ENCODE data around the gene SEMA5A. TPM values are rescaled to one million over a fixed set of nuclear protein-coding genes. Genes with fewer than 3 reads are reported as not detected.

SEMA5A gene
- total RNA-seq, 1 donor from 2014 or later, result 11.9 TPM

DNA sequence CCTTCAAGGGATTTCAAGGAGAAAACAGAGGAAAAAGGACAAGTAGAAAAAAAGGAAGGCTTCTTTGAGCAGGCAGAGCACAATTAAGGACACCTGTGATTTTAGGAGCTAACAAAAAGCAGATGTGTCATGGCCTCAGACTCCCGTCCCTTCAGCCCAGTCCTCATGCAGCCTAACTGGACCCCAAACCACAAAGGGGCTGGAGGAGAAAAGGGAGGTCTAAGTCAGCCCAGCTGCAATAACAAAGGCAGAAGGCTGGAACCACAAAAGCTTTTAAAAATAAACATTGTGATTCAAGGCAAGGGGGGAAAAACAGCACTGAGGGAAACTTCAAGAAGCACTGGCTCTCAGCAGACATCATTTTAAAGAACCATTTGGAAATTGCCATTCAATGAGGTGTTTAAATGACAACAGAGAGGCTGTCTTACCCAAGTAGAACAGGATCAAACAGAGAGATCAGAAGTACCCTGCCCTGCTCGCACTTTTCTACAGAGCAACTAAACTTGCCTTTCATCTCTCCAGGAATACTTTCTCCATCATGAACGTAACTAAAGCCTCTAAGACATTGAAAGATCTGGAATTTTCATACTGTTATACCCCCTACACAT lies 89.3 kb downstream of the SEMA5A start:
- H3K36me3 Mint-ChIP-seq, result peaks cover 7% of the 10 kb centered on the region

DNA sequence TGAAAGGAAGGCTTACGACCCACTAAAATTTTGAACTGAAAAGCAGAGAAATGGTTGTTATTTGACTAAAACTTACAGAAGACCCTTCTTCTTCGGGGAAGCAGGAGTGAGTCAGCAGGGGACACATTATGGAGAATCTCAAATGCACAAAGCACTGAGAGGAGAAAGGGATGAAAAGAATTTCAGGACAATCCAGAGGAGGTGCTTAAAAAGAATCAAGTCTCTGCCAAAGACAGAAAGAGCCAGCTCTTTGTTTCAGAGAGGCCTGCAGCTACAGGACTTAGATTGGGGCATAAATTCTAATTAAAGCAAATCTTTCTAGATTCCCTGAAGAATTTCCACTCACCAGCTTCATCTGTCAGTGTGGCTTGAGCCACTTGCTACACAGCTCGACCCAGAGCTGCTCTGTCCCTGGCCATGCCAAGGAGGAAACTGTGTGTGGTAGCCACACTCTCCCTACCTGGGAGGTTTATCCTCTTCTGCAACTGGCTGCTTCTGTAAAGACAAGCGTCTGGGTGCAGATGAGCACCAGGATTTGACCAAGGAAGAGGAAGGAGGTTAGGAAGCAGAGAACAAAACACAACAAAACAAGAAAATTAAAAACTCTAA lies 89.9 kb downstream of the SEMA5A start:
- no peaks in the 10 kb centered on the region for H4K20me1 ChIP-seq (ENCODE audit: low read depth)
- peak; percentile 72 for DNase-seq (ENCODE audit: low spot score)
- Mint-ChIP-seq H3K27me3 (ENCODE audit: insufficient read depth, low read depth) (no peaks in the 10 kb centered on the region), H3K9me3 (peaks cover 19% of the 10 kb centered on the region), H3K27ac (peak overlapping the region; percentile 84), H3K4me1 (peaks cover 29% of the 10 kb centered on the region), H3K4me3 (peak overlapping the region; percentile 39), H3K36me3 (peaks cover 7% of the 10 kb centered on the region)
- H2AFZ ChIP-seq (replicated peaks), result no peak overlapping the region
- no peaks in the 10 kb centered on the region for H3K9me3 ChIP-seq (ENCODE audit: low read depth)
- no peaks in the 10 kb centered on the region for H3K79me2 ChIP-seq (ENCODE audit: low read depth)
- no peaks in the 10 kb centered on the region for H3K27me3 ChIP-seq
- H3K4me1 ChIP-seq, result peaks cover 34% of the 10 kb centered on the region
- H3K36me3 ChIP-seq, result no peaks in the 10 kb centered on the region
- H3F3A ChIP-seq (ENCODE audit: low read depth), result peaks cover 35% of the 10 kb centered on the region
- peak overlapping the region; percentile 59 for H3K4me2 ChIP-seq
- TF ChIP-seq, protein P1, sequence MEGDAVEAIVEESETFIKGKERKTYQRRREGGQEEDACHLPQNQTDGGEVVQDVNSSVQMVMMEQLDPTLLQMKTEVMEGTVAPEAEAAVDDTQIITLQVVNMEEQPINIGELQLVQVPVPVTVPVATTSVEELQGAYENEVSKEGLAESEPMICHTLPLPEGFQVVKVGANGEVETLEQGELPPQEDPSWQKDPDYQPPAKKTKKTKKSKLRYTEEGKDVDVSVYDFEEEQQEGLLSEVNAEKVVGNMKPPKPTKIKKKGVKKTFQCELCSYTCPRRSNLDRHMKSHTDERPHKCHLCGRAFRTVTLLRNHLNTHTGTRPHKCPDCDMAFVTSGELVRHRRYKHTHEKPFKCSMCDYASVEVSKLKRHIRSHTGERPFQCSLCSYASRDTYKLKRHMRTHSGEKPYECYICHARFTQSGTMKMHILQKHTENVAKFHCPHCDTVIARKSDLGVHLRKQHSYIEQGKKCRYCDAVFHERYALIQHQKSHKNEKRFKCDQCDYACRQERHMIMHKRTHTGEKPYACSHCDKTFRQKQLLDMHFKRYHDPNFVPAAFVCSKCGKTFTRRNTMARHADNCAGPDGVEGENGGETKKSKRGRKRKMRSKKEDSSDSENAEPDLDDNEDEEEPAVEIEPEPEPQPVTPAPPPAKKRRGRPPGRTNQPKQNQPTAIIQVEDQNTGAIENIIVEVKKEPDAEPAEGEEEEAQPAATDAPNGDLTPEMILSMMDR (IDR thresholded peaks at IDR 0.05), result no peak
- no peak for TF ChIP-seq EZH2phosphoT487 (IDR thresholded peaks at IDR 0.05)
- no peak for TF ChIP-seq EZH2 (IDR thresholded peaks at IDR 0.05)
- peak overlapping the region; percentile 95 for H3K27ac ChIP-seq
- H3K9ac ChIP-seq, result no peak overlapping the region
- H3K4me3 ChIP-seq, result peak overlapping the region; percentile 0

More for the DNA sequence above, 89.3 kb downstream of the SEMA5A start:
- H3K27me3 Mint-ChIP-seq (ENCODE audit: insufficient read depth, low read depth), result no peaks in the 10 kb centered on the region
- peaks cover 35% of the 10 kb centered on the region for H3F3A ChIP-seq (ENCODE audit: low read depth)
- peak overlapping the region; percentile 95 for H3K27ac ChIP-seq
- H3K4me1 Mint-ChIP-seq, result peaks cover 29% of the 10 kb centered on the region
- H3K9me3 ChIP-seq (ENCODE audit: low read depth), result no peaks in the 10 kb centered on the region
- H3K9me3 Mint-ChIP-seq, result peaks cover 19% of the 10 kb centered on the region
- H3K9ac ChIP-seq, result no peak overlapping the region
- H3K4me3 ChIP-seq, result peak overlapping the region; percentile 0
- H3K27me3 ChIP-seq, result no peaks in the 10 kb centered on the region
- H3K36me3 ChIP-seq, result no peaks in the 10 kb centered on the region
- no peaks in the 10 kb centered on the region for H3K79me2 ChIP-seq (ENCODE audit: low read depth)
- H3K4me3 Mint-ChIP-seq, result peak overlapping the region; percentile 10
- H3K27ac Mint-ChIP-seq, result peak overlapping the region; percentile 84
- no peak for TF ChIP-seq EZH2phosphoT487 (IDR thresholded peaks at IDR 0.05)
- no peaks in the 10 kb centered on the region for H4K20me1 ChIP-seq (ENCODE audit: low read depth)
- H2AFZ ChIP-seq (replicated peaks), result no peak overlapping the region
- H3K4me1 ChIP-seq, result peaks cover 34% of the 10 kb centered on the region
- H3K4me2 ChIP-seq, result peak overlapping the region; percentile 59
- DNase-seq (ENCODE audit: low spot score), result peak; percentile 55

DNA sequence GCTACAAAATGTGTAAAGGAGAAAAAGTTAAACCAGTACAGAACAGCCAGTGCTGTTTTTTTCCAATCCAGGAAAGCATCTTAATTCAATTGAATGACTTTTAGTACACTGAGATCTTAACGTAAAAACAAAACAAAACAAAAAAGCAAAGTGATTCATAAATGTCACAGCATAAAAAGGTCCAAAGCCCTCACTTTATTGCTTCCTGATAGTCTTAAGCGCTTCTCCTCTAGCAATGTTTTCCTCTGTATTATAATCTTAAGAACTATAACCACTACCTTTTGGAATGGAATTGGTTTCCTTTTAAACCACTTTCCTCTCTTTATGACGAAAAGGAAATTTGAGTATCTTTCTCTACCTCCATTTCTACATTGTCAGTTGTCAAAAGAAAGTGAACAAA lies 91.4 kb downstream of the SEMA5A start:
- Mint-ChIP-seq H3K4me3 (no peak overlapping the region), H3K27ac (no peak overlapping the region), H3K36me3 (peaks cover 8% of the 10 kb centered on the region), H3K4me1 (peaks cover 29% of the 10 kb centered on the region), H3K9me3 (peaks cover 16% of the 10 kb centered on the region), H3K27me3 (ENCODE audit: insufficient read depth, low read depth) (no peaks in the 10 kb centered on the region)
- Histone ChIP-seq H3K4me3 (no peak overlapping the region), H3K9me3 (ENCODE audit: low read depth) (no peaks in the 10 kb centered on the region), H3K4me2 (no peak overlapping the region), H3K79me2 (ENCODE audit: low read depth) (no peaks in the 10 kb centered on the region), H4K20me1 (ENCODE audit: low read depth) (no peaks in the 10 kb centered on the region), H3K9ac (no peak overlapping the region), H3K27me3 (no peaks in the 10 kb centered on the region), H2AFZ (replicated peaks) (no peak overlapping the region), H3K27ac (no peak overlapping the region), H3K36me3 (no peaks in the 10 kb centered on the region), H3F3A (ENCODE audit: low read depth) (peaks cover 35% of the 10 kb centered on the region), H3K4me1 (peaks cover 34% of the 10 kb centered on the region)
- TF ChIP-seq EZH2 (IDR thresholded peaks at IDR 0.05), result no peak
- TF ChIP-seq, protein P1 (IDR thresholded peaks at IDR 0.05), result no peak
- no peak for TF ChIP-seq EZH2phosphoT487 (IDR thresholded peaks at IDR 0.05)
- DNase-seq (ENCODE audit: low spot score), result no peak

DNA sequence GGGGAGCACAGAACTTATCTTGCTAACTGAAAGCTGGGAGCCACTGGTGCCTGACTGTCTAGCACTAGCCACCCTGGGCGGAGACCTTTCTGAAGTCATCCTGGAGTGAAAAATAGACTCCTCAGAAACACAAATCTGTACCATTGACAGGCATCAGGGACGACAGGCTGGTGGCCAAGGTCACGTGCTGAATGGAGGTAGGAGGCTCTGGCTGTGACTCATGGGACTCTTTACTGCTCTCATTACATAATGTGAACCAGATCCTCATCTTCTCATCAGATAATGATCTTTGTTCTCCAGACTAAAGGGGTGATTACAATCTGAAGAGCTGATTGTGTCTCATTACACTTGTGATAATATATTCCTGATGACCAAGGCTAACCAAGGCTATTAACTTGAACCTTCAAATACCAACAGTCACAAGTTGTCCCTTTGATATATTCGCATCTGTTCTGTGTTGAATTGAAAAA lies 91.8 kb downstream of the SEMA5A start:
- Histone ChIP-seq H3K27me3 (no peaks in the 10 kb centered on the region), H3F3A (ENCODE audit: low read depth) (peaks cover 35% of the 10 kb centered on the region), H3K9ac (no peak overlapping the region), H3K4me3 (no peak overlapping the region), H3K4me2 (no peak overlapping the region), H3K4me1 (peaks cover 34% of the 10 kb centered on the region), H3K9me3 (ENCODE audit: low read depth) (peaks cover 2% of the 10 kb centered on the region), H3K36me3 (no peaks in the 10 kb centered on the region), H3K27ac (no peak overlapping the region), H4K20me1 (ENCODE audit: low read depth) (no peaks in the 10 kb centered on the region), H3K79me2 (ENCODE audit: low read depth) (no peaks in the 10 kb centered on the region), H2AFZ (replicated peaks) (no peak overlapping the region)
- Mint-ChIP-seq H3K4me1 (peaks cover 29% of the 10 kb centered on the region), H3K9me3 (peaks cover 19% of the 10 kb centered on the region), H3K4me3 (no peak overlapping the region), H3K27ac (no peak overlapping the region), H3K27me3 (ENCODE audit: insufficient read depth, low read depth) (no peaks in the 10 kb centered on the region), H3K36me3 (peaks cover 11% of the 10 kb centered on the region)
- no peak for DNase-seq (ENCODE audit: low spot score)
- TF ChIP-seq, protein P1 (IDR thresholded peaks at IDR 0.05), result no peak
- TF ChIP-seq EZH2phosphoT487 (IDR thresholded peaks at IDR 0.05) (no peak), EZH2 (IDR thresholded peaks at IDR 0.05) (no peak)
